Raji (cell line): ENCODE measurements around the gene PAIP2.

Experiments
- POLR2A ChIP-seq: IDR thresholded peaks from 2 replicates; pipeline ENCODE4 v1.6.1; 2011; ENCODE audit warnings: low read depth, low read length, control low read depth; ENCODE audit not compliant: insufficient read depth

The PAIP2 gene

DNA sequence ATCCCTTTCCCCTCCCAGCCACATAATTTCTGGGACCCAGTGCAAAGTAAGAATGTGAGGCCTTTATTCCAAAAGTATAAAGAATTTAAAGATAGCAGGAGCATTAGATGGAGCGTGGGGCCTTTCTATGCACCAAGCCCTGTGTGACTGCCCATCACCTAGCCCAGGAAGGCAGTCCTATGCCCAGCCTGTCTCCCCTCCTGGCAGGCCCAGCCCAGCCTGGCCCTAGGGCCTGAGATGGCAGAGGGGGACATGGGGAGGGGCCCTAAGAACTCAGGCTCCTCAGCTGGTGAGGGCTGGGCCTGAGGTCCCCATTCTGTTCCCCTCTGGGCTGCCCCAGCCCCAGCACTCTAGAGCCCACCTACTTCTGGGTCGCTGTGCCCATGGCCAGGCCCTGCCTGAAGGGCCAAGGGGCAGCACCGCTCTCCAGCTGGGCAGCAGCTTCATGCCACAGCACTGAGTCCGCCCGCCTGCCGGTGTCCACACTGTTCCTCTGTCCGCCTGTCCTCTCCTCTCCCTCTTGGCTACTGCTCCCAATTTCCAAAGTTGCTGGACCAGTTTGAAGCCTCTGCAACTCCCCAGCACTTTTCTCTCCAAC is 42.4 kb downstream of the PAIP2 start:
- TF ChIP-seq POLR2A = no peak

DNA sequence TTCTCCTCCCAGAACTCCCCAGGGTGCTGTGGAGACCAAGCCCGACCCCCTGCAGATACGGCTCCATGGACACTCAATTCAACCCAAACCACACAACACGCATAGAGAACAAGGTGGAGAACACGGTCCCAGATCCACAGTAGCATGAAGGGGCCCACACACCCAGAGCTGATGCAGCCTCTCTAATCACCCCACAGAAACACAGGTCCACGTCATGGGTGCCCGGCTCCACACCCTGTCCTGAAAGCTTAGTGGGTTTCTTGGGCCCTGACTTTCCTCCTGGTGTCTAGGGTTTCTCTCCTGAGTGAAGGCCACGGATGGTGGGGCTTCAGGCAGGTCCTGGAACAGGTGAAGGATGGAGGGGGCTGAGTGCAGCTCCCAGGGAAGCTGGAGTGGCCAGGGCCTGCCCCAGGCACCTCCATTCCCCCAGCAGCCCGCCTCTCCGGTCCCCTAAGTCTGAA is 43.0 kb downstream of the PAIP2 start:
- peak; percentile 82 for TF ChIP-seq POLR2A

DNA sequence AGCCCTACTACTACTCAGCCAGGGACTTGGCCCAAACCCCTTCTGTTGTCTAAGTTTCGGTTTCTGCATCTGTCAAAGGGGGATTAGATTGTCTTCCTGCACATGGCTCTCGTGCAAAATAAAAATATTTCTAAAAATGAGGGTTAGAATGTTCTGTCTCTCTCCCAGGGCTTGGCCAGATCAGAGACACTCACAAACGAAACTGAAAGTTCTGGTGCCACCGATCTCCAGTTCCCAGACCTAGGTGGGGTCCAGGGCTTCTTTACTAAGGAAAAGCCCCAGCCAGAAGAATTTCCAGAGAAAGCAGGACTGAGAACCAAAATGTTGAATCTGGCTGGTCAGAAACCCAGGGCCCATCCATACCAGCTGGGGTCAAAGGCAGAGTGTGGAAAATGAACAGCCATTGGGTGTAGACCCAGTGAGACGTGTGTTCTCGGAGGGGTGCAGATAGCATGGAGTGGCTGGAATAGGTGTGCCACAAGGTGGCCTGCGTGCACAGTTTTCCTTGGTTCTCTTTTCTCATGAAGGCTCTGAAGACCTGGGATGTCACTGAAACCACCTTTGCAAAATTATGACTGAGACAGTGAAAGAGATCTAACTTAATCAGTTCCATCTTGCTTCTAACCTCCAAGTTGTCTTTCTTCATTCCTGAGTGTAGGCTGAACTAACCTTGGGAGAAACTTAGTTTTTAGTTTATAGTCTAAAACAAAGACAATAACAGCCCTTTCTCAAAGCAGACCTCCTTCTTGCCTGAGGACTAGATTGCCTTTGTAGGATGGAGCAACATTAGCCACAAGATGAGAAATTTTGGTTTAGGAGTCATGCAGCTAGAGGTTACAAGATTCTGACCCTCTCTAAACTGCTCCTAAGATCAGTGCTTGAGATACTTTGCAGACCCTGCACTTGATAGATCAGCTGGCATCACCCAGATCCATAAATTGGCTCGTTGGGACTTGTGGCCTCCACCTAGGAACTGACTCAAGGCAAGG is 43.7 kb downstream of the PAIP2 start:
- peak; percentile 41 for TF ChIP-seq POLR2A

DNA sequence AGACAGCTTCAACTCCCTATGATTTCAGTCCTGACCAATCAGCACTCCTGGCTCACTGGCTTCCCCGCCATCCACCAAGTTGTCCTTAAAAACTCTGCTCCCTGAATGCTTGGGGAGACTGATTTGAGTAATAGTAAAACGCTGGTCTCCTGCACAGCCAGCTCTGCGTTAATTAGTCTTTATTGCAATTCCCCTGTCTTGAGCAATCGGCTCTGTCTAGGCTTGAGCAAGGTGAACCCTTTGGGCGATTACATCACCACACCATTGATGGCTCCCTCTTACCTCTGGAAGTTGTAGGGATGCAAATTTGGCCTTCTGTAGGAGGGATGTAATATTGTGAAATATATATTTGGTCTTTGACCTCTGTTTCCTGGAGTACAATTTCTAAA is 44.4 kb downstream of the PAIP2 start:
- no peak for TF ChIP-seq POLR2A

DNA sequence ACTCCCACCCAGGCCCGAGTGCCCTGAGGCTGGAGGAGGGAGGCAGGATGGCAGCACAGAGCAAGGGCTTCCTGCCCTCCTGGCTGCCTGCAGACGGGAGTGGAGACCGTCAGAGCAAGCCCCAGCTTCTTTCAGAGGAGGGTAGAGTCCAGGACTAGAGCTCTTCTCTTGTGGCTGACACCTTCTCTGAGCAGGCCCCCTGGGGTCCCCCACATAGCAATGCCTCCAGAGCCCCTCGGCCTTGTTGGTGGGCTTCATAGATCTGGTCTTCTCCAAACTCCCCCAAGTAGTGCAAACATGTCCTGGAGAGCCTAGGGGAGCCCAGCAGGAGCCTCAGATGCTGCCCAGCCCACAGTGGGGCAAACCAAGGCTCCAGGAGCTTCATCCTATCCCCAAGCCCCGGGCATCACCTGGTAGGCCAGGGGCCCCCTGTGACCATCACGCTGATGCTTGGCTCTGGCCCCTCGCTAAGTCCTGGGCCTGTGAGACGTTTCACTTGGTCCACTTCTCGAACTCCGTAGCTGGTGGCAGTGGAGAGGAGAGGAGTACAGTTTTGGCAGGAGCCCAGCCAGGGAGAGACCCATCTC is 46.0 kb downstream of the PAIP2 start:
- no peak for TF ChIP-seq POLR2A

DNA sequence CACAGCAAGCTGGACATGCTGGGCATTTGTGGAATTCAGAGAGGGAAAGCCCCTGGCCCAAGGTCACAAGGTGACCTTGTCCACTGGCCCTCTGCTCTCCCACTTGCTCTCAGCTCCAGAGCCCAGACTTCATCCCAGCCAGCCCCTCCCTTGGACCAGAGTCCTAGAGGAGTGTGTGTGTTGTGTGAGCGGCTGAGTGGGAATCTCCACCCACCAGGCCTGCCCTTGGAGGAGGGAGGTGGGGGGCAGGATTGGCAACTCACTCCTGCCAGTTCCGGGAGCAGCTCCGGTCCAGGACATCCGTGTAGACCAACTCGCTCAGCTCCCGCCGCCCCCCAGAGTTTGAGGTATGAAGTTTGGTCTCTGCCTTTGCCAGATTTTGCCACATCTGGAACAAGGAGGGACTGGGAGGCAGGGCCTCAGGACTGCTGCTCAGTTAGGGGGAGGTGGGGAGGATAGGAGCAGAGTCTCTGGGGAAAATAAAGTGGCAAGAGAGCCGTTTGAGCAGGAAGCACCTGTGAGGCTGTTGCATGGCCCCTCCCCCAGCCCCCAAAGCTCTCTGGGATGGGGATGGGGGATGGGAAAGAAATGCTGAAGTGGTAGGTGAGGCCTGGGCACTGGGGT is 46.7 kb downstream of the PAIP2 start:
- TF ChIP-seq POLR2A = peak; percentile 33; the same call in 1 of the 2 replicates

DNA sequence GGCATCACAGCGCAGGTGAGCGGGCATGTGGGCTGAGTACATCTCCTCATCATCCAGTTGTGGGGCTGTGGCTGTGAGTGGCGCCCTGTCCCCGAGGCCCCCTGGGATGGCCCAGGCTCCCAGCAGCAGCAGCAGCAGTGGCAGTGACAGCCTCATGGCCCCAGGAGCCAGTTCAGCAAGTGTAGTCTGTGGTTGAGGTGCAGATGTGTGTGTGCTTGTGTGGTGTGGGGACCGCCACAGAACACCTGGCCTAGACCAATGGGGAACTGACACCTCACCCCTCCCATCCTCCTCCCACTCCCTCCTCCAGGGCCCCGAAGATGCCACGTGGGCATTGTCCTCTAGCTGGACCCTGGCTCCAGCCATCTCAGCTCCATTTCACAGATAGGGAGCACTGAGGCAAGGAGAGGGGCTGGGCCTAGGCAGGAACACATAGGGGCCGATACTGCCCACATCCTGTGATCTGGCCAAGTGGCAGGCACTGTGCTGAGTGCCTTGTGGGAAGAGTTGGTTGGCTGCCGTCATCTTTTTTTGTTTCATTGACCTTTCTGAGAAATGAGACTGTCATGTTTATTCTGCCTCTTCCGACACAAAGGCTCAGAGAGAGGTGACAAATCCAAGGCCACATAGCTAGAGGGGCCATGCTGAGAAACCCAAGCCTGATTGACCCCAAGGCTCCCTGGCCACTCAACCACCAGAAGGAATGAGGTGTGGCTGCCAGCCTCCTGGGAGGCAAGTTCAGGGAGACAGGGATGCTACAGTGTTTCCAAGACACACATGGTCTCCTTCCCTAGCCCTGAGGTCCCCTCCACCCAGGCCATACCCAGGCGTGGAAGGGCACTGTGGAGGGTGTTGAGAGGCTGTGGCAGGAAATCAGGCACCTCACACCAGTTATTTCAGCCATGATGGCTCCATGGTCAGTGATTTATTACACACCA is 48.3 kb downstream of the PAIP2 start, which contains the start of gene MZB1:
MZB1 (minus strand) TSS at position 213 of the 938 bp plus-strand sequence; CDS start at position 156, 57 bp downstream.
- TF ChIP-seq POLR2A = peak; percentile 100

DNA sequence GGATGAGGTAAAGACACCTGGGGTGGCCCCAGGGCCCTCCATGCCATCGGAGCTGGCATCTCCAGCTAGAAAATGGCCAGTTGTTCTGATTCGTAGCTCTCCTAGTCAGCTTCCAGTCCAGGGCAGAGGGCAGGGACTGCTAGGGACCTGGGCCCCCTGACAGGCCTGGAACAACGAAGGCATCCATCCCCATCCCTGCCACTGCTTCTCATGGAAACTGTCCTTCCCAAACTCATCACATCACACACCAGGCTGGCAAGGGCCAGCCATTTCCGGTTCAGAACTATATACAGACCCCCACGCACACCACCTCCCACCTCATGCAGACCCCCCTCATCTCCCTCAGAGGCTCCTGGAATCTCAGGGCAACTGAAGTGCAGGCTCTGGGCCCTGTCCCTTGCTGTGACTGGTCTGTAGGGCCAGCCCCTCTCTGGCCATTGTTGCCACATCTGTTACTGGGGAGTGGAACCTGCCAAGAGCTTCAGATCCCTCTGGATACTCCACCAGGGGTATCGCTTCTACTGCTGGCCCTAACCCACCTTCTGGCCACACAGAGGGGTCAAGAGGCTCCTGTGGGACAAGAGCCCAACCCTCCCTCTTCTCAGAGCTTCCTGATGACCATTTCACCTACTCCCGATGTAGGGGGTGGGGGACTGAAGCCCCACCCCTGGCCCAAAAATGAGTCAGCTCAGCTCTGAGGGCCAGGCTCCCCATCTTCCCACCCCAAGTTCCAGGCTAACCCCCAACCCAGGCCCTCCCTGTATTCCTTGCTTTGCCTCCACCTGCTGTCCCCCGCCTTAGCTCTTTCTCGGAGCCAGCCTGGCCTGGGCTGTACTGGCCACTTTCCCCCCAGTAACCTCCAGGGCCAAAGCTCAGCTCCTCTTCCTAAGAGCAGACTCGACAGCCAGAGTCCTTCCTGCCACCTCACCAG is 49.2 kb downstream of the PAIP2 start:
- 0 out of 2 replicates have a peak, but pooled peaks have one; percentile 4 for TF ChIP-seq POLR2A

DNA sequence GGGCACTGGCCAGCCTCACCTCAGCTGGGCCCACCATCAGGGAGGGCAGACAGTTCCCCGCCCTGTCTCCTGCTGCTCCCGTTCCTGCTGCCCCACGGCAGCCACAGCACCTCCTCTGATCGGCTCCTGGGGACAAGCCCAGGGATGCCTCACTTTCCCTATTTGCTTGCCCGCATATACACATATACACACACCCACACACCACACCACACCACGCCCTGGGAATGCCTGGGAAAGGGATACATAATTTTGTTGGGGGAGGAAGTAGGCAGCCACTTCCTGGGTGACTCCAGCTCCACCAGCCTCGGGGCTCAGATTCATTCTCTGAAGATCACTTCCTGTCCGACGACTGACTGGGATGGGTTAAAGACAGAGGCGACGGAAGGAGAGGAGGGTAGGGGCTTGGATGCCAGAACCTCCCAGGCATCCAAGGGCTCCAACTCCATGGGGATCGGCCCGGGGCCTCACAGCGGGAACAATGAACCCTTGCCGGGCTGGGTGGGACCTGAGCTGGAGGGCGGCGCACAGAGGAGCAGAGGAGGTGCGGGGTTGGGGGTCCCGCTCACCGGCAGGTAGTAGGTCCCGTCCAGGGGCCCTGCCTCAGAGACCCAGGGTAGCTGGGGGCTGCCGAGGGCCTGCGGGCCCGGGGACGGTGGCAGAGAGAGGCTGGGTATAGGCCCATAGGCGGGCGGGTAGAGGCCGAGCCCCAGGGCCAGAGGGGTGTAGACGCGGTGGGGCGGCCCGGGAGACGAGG is 50.1 kb downstream of the PAIP2 start:
- peak; percentile 53 for TF ChIP-seq POLR2A

DNA sequence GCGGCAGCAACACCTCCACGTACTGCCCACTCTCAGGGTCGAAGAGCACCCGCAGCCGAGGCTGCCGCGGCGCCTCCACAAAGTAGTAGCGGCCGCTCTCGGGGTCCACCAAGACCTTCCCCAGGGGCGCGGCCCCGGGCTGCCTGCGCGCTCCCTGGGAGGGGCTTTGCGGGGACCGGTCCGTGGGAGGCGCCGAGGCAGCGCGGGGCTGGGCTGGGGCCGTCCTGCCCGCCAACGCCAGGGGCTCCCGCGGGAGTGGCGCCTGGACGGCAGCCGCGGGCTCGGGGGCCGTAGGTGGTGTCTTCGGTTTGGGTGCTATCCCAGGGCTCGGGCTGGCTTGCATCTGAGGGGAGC is 50.6 kb downstream of the PAIP2 start:
- TF ChIP-seq POLR2A = peak; percentile 46; the same call in 1 of the 2 replicates

DNA sequence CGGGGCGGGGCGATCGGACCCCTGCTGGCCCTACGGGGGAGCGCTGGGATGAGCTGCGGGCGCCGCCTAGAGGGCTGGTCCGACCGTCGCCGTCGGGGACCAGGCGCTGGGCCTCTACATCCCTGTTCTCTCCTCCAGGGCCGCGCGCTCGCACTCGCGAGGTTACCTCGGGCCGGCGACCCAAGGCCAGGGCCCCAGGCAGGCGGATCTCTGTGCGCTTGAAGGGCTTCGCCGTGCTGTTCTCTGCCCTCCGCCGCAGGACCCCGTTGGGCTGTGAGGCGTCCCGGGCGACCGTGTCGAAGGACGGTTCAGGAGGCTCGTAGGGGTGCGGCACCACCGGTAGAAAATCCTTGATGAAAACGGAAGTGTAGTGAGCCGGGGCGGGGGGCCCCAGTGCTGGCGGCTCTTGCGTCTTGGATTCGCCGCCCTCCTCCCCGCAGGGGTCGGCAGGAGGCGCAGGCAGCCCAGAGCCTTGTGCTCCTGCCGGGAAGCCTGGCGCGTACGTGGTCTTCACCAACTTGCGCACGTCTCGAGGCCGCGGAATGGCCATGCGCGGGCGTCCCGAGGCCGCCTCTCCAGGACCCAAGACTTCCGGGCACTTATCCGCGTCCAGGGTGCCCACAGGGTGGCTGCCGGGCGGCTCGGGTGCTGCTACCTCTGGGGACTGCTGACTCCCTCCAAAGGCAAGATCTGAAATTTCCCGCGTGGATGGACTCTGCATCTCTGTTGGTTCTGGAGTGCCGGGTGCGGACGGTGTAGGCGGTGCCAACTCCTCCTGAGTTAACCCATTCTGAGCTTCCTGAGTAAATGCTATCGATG is 51.2 kb downstream of the PAIP2 start:
- peak; percentile 46 for TF ChIP-seq POLR2A

DNA sequence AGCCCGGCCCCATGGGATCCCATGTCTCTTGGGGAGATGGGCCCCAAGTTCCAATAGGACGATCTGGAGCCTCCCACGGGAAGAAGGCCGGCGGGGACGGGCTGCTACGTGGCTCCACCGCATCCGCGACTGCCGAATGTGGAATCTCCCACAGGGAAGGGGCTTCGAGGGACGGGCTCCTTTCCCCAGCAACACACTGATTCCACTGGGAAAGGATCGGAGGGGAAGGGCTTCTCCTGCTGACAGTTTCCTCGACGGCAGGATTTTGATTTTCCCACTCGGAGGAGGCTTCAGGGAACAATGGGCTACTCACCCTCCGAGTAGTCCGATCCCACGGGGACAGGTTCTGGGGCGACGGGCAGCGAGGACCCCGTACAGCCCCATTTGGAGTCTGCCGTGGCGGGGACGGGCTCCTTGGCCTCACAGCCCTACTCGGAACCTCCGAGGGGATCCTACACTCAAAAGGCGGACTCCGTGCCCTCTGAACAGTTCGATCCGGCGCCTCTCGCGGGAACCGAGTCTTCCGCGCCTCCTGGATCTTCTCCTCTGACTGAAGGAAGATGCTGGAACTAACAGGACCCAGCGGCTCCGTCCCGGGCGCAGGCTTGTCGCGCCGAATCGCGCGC is 52.0 kb downstream of the PAIP2 start:
- TF ChIP-seq POLR2A = no peak
